K562 (cell line): ENCODE measurements around the gene LEO1. TPM values are rescaled to one million over a fixed set of nuclear protein-coding genes. Genes with fewer than 3 reads are reported as not detected.

ENCODE experiments used
- ADNP ChIP-seq: fragments of 200-800 bp; sonication (Bioruptor generic); IDR thresholded peaks from 2 replicates; pipeline ENCODE4 v1.6.1; 2016; ENCODE audit warnings: missing genetic modification characterization, missing compliant biosample characterization
- CCNT2 ChIP-seq: IDR thresholded peaks from 2 replicates; pipeline ENCODE4 v1.6.1; 2011; ENCODE audit warnings: borderline replicate concordance, low read depth, mild to moderate bottlenecking, moderate library complexity, mixed read lengths, low read length; ENCODE audit not compliant: insufficient read length; ENCODE audit errors: extremely low read depth
- CREM ChIP-seq: IDR thresholded peaks from 2 replicates; pipeline ENCODE4 v1.6.1; 2014; ENCODE audit warnings: antibody characterized with exemption, low read depth
- CTBP1 ChIP-seq: fragments of 450-650 bp; IDR thresholded peaks from 2 replicates; pipeline ENCODE4 v1.6.1; 2016; ENCODE audit warnings: borderline replicate concordance
- CXXC5 ChIP-seq: fragments of 250-450 bp; sonication (Bioruptor Pico); IDR thresholded peaks from 2 replicates; pipeline ENCODE4 v1.8.0; 2022; ENCODE audit warnings: inconsistent platforms, mild to moderate bottlenecking, moderate library complexity
- GMEB1 ChIP-seq: fragments of 250-450 bp; sonication (Bioruptor Pico); IDR thresholded peaks from 2 replicates; pipeline ENCODE4 v1.4.0; 2020; ENCODE audit warnings: mild to moderate bottlenecking
- L3MBTL2 ChIP-seq: fragments of 450-650 bp; IDR thresholded peaks from 2 replicates; pipeline ENCODE4 v1.6.1; 2016; ENCODE audit warnings: mild to moderate bottlenecking, moderate library complexity
- PTTG1 ChIP-seq: fragments of 450-650 bp; IDR thresholded peaks from 2 replicates; pipeline ENCODE4 v1.6.1; 2016; ENCODE audit warnings: low read depth, mild to moderate bottlenecking, missing genetic modification characterization, missing compliant biosample characterization
- RB1 ChIP-seq: fragments of 450-650 bp; IDR thresholded peaks from 2 replicates; pipeline ENCODE4 v1.6.1; 2017; ENCODE audit warnings: low read depth, mild to moderate bottlenecking
- RBBP5 ChIP-seq: fragments of 200-600 bp; sonication (generic); IDR thresholded peaks from 2 replicates; pipeline ENCODE4 v1.6.1; 2012; ENCODE audit warnings: borderline replicate concordance, mild to moderate bottlenecking, low read length, control low read depth, inconsistent platforms; ENCODE audit not compliant: insufficient read depth, poor library complexity, severe bottlenecking
- SIN3A ChIP-seq, 2 experiments: fragments of 150-350 bp in 1 of 2; IDR thresholded peaks; 2 replicates each; pipeline ENCODE4 v1.6.1; 2011 to 2016; ENCODE audit warnings: borderline replicate concordance in 2 of 2, low read depth in 2 of 2, low read length in 2 of 2, mild to moderate bottlenecking in 2 of 2, moderate library complexity in 2 of 2; ENCODE audit not compliant: control insufficient read depth in 1 of 2
- SIN3B ChIP-seq: fragments of 450-650 bp; IDR thresholded peaks from 2 replicates; pipeline ENCODE4 v1.6.1; 2017; ENCODE audit warnings: low read depth, mild to moderate bottlenecking, moderate library complexity
- TAF1 ChIP-seq: IDR thresholded peaks from 2 replicates; pipeline ENCODE4 v1.6.1; 2011; ENCODE audit warnings: mild to moderate bottlenecking, low read length, moderate library complexity; ENCODE audit not compliant: insufficient read depth, control insufficient read depth, severe bottlenecking; ENCODE audit errors: extremely low read depth
- TEAD2 ChIP-seq: fragments of 450-650 bp; IDR thresholded peaks from 2 replicates; pipeline ENCODE4 v1.6.1; 2016; ENCODE audit warnings: missing genetic modification characterization, control low read depth, missing compliant biosample characterization
- TRIM24 ChIP-seq, 2 experiments: fragments of 450-650 bp; IDR thresholded peaks; 2 replicates each; pipeline ENCODE4 v1.6.1; 2016
- USF1 ChIP-seq: sonication (generic); formaldehyde crosslinking; IDR thresholded peaks from 2 replicates; pipeline ENCODE4 v1.9.0; 2022; ENCODE audit warnings: mild to moderate bottlenecking, missing genetic modification reagents
- YY1 ChIP-seq, 3 experiments: IDR thresholded peaks; 2 replicates each; pipeline ENCODE4 v1.6.1; 2011; ENCODE audit warnings: low read length in 2 of 3, mild to moderate bottlenecking in 2 of 3, moderate library complexity in 2 of 3, borderline replicate concordance in 1 of 3, control low read depth in 1 of 3, low read depth in 1 of 3; ENCODE audit not compliant: insufficient read depth in 3 of 3, insufficient replicate concordance in 2 of 3, control insufficient read depth in 1 of 3, insufficient read length in 1 of 3; ENCODE audit errors: extremely low read depth in 1 of 3
- ZC3H4 ChIP-seq: sonication (generic); formaldehyde crosslinking; IDR thresholded peaks from 2 replicates; pipeline ENCODE4 v1.9.0; 2021; ENCODE audit warnings: missing genetic modification reagents, borderline replicate concordance
- polyA plus RNA-seq, 8 experiments: library from polyadenylated mRNA; depleted of rRNA in 4 of 8; stranded (reverse) in 5 of 8; unstranded in 3 of 8; fragments of >200 nt; fragmentation: Nextera tagmentation in 2 of 8; fragmentation: Illumina TruSeq in 1 of 8; extraction: Ambion mirVana in 2 of 8; extraction: Trizol in 1 of 8; gene quantifications; 2 replicates each; pipeline versions ENCODE4 v1.2.1 to v1.2.3, GENCODE V29; 2011 to 2014; ENCODE audit warnings: inconsistent platforms in 1 of 8, missing spikeins in 1 of 8
- total RNA-seq, 7 experiments: library from RNA; depleted of rRNA in 6 of 7; stranded (reverse); fragments of >200 nt in 6 of 7; fragmentation: Illumina TruSeq in 2 of 7; extraction: Trizol in 2 of 7; gene quantifications; 2 replicates each; pipeline versions ENCODE4 v1.2.1 to v1.2.3, GENCODE V29; 2011 to 2021; ENCODE audit warnings: low replicate concordance in 1 of 7
- TF ChIP-seq, protein P1 (sequence below): sonication (generic); formaldehyde crosslinking; IDR thresholded peaks from 2 replicates; pipeline ENCODE4 v1.8.1; 2023; ENCODE audit warnings: mild to moderate bottlenecking, missing genetic modification reagents
- TF ChIP-seq, protein P2 (sequence below): fragments of 250-450 bp; sonication (Bioruptor Pico); IDR thresholded peaks from 2 replicates; pipeline ENCODE4 v1.5.0; 2021

The LEO1 gene
- total and polyA plus RNA-seq, 9 of the 15 experiments (the other 6 are each of a cell fraction or from before 2014, with no cell fraction given) = 8.4 to 48.3 (median 37.9) TPM

- TF ChIP-seq CTBP1 (peak; percentile 81; the same call in 1 of the 2 replicates), SIN3B (peak; percentile 47; the same call in 1 of the 2 replicates), CREM (peak; percentile 95), CXXC5 (CRISPR knock-in tag) (peak; percentile 93), TRIM24 (IDR thresholded peaks at IDR 0.05) (peak in 1 of 2 experiments; percentile 47; a peak in 1 of 4 replicates), USF1 (CRISPR knock-in tag) (peak; percentile 81), RBBP5 (peak; percentile 91), ZC3H4 (peak; percentile 82; the same call in 1 of the 2 replicates), RB1 (peak; percentile 82), SIN3A (IDR thresholded peaks at IDR 0.05; ENCODE audit: borderline replicate concordance in 2 of 2, control insufficient read depth in 1 of 2, low read depth in 2 of 2, low read length in 2 of 2) (peak in 1 of 2 experiments; percentile 65; a peak in 1 of 4 replicates), CCNT2 (peak; percentile 97), TAF1 (peak; percentile 100), L3MBTL2 (peak; percentile 98), YY1 (IDR thresholded peaks at IDR 0.05; ENCODE audit: borderline replicate concordance in 1 of 3, control insufficient read depth in 1 of 3, extremely low read depth in 1 of 3, insufficient read depth in 3 of 3, insufficient read length in 1 of 3, insufficient replicate concordance in 2 of 3, low read depth in 1 of 3, low read length in 2 of 3) (peak; percentile 95 to 98 (median 95)), PTTG1 (tag) (no peak), GMEB1 (CRISPR knock-in tag) (peak; percentile 55; the same call in 1 of the 2 replicates), TEAD2 (tag) (peak; percentile 59; the same call in 1 of the 2 replicates), ADNP (tag) (0 out of 2 replicates have a peak, but pooled peaks have one; percentile 22)
- TF ChIP-seq, protein P1, sequence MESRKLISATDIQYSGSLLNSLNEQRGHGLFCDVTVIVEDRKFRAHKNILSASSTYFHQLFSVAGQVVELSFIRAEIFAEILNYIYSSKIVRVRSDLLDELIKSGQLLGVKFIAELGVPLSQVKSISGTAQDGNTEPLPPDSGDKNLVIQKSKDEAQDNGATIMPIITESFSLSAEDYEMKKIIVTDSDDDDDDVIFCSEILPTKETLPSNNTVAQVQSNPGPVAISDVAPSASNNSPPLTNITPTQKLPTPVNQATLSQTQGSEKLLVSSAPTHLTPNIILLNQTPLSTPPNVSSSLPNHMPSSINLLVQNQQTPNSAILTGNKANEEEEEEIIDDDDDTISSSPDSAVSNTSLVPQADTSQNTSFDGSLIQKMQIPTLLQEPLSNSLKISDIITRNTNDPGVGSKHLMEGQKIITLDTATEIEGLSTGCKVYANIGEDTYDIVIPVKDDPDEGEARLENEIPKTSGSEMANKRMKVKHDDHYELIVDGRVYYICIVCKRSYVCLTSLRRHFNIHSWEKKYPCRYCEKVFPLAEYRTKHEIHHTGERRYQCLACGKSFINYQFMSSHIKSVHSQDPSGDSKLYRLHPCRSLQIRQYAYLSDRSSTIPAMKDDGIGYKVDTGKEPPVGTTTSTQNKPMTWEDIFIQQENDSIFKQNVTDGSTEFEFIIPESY (CRISPR knock-in tag) = peak; percentile 84
- TF ChIP-seq, protein P2, sequence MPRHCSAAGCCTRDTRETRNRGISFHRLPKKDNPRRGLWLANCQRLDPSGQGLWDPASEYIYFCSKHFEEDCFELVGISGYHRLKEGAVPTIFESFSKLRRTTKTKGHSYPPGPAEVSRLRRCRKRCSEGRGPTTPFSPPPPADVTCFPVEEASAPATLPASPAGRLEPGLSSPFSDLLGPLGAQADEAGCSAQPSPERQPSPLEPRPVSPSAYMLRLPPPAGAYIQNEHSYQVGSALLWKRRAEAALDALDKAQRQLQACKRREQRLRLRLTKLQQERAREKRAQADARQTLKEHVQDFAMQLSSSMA (CRISPR knock-in tag) = no peak
These were observed 47.3 kb upstream of the LEO1 start, which contains the start of gene MAPK6 (continued) for GRCh38 chr15:52018693-52019393.
